ENCODE measurements around the gene HYAL3. TPM values are rescaled to one million over a fixed set of nuclear protein-coding genes. Genes with fewer than 3 reads are reported as not detected.

The HYAL3 gene
- total RNA-seq, 1 experiment from 2014 or later = 2.9 TPM

DNA sequence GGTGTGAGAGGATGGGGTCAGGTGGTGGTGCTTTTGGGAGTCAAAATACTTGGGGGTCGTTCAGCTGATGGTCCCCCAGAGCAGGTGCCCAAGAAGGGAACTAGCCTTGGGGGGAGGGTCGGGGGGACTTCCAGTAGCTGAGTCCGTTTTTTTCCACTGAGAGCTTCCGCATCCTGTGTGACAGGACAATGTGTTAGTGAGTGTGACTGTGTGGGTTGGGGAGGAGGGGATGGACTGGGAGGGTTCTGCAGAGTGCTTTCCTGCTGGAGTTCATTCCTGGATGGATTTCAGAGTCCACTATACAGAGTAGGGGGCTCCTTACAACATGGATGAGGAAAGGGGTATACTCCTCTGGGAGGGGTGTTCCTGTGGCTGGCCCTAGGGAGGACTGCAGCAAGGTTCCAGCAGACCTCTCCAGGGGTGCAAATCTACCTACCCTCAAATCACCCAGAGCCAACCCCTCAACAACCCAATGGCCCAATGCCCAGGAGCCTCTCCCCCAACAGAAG, 23.9 kb upstream of the HYAL3 start:
- H3K9me3 Mint-ChIP-seq = no peaks in the 10 kb centered on the region
- ChIA-PET CTCF (interaction anchor here (0.8 to 5.5 kb wide), 12 partner anchors 14 to 132 kb away, joined by 3 to 95 read pairs (median 6); partner anchors contain the start of genes GNAT1, HYAL1, HYAL3 and IFRD2), POLR2A (interaction anchor here (2.0 kb wide), 1 partner anchor 14 kb away, joined by 8 read pairs; no protein-coding TSS in a partner anchor)
- H3K4me1 Mint-ChIP-seq = peaks cover 42% of the 10 kb centered on the region
- ATAC-seq = no peak
- DNase-seq (ENCODE audit: low spot score) = no peak
- peak overlapping the region; percentile 88 for H3K4me3 Mint-ChIP-seq
- peaks cover 26% of the 10 kb centered on the region for H3K36me3 Mint-ChIP-seq
- TF ChIP-seq ZNF396 (CRISPR knock-in tag; IDR thresholded peaks at IDR 0.05; ENCODE audit: borderline replicate concordance) = no peak
- TF ChIP-seq ZNF138 (CRISPR knock-in tag; conservative IDR thresholded peaks at IDR 0.05) = no peak
- TF ChIP-seq, protein P1, sequence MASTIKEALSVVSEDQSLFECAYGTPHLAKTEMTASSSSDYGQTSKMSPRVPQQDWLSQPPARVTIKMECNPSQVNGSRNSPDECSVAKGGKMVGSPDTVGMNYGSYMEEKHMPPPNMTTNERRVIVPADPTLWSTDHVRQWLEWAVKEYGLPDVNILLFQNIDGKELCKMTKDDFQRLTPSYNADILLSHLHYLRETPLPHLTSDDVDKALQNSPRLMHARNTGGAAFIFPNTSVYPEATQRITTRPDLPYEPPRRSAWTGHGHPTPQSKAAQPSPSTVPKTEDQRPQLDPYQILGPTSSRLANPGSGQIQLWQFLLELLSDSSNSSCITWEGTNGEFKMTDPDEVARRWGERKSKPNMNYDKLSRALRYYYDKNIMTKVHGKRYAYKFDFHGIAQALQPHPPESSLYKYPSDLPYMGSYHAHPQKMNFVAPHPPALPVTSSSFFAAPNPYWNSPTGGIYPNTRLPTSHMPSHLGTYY (CRISPR knock-in tag; IDR thresholded peaks at IDR 0.05) = no peak
- no peak for TF ChIP-seq ETV6 (CRISPR knock-in tag; IDR thresholded peaks at IDR 0.05)
- no peaks in the 10 kb centered on the region for H3K27me3 Mint-ChIP-seq (ENCODE audit: low read depth)
- H3K27ac Mint-ChIP-seq = peak overlapping the region; percentile 60; the same call in 1 of the 2 replicates

DNA sequence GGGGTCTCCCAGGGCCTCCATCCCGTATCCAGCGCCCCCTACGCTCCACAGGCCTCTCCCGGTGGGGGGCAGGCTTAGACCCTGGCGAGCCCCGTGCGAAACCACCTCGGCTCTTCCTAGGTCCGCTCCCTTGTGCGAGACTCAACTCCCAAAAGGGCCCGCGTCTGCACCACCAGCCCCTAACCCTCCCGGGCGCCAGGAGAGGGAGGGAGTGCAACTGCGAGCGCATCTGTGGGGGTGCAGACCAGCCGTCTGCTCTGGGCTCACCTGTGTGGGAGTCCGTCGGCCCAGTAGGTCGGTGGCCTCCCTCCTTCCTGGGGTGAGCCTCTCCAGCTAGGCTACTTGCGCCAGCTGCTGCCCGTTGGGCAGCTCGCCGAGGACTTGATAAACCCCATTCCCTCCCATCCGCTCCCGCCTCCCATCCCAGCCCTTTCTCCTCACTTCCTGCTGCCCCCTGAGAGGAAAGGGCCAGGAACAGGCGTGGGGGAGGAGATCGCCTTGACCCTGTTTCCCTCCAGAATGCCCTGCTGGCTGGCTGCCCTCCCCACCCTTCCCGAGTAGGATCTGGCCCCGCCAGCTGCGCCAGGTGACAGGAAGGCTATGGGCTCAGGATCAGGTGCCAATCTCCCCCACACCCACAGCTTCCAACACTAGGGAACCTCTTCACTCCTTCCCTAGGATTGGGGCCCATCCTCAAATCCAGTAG, 23.3 kb upstream of the HYAL3 start, which contains the start of gene HYAL2:
Gene HYAL2, minus strand, starts transcription at position 360 of the 706 bp plus-strand sequence. CDS start 2,256 bp downstream, outside the sequence.
- ChIA-PET POLR2A (interaction anchor here (1.5 to 2.0 kb wide), 2 partner anchors 15 to 23 kb away, joined by 5 to 8 read pairs; partner anchors contain the start of genes HYAL3 and NAA80), CTCF (interaction anchor here (0.8 to 5.5 kb wide), 16 partner anchors 14 to 131 kb away, joined by 3 to 95 read pairs (median 6); partner anchors contain the start of genes CYB561D2, GNAT1, HYAL1 and HYAL3)
- peak; percentile 65 for DNase-seq (ENCODE audit: low spot score)
- ATAC-seq = peak; percentile 6
- Mint-ChIP-seq H3K4me1 (peaks cover 42% of the 10 kb centered on the region), H3K27me3 (ENCODE audit: low read depth) (no peaks in the 10 kb centered on the region), H3K4me3 (peak within 1 kb of the TSS; percentile 88), H3K9me3 (no peaks in the 10 kb centered on the region), H3K36me3 (peaks cover 28% of the 10 kb centered on the region), H3K27ac (peak within 1 kb of the TSS; percentile 97)
- 0 out of 2 replicates have a peak, but pooled peaks have one; percentile 43 for TF ChIP-seq SP1 (CRISPR knock-in tag; conservative IDR thresholded peaks at IDR 0.05)
- TF ChIP-seq FOXJ3 (CRISPR knock-in tag; IDR thresholded peaks at IDR 0.05; ENCODE audit: borderline replicate concordance) = no peak
- TF ChIP-seq ZBTB21 (CRISPR knock-in tag; IDR thresholded peaks at IDR 0.05; ENCODE audit: borderline replicate concordance) = peak; percentile 22; the same call in 1 of the 2 replicates
- TF ChIP-seq, protein P2, sequence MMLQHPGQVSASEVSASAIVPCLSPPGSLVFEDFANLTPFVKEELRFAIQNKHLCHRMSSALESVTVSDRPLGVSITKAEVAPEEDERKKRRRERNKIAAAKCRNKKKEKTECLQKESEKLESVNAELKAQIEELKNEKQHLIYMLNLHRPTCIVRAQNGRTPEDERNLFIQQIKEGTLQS (CRISPR knock-in tag; conservative IDR thresholded peaks at IDR 0.05) = no peak
- no peak for TF ChIP-seq SOX15 (CRISPR knock-in tag; IDR thresholded peaks at IDR 0.05)
- no peak for TF ChIP-seq ZNF138 (CRISPR knock-in tag; conservative IDR thresholded peaks at IDR 0.05)
- TF ChIP-seq ZNF121 (CRISPR knock-in tag; IDR thresholded peaks at IDR 0.05) = no peak
- TF ChIP-seq, protein P3, sequence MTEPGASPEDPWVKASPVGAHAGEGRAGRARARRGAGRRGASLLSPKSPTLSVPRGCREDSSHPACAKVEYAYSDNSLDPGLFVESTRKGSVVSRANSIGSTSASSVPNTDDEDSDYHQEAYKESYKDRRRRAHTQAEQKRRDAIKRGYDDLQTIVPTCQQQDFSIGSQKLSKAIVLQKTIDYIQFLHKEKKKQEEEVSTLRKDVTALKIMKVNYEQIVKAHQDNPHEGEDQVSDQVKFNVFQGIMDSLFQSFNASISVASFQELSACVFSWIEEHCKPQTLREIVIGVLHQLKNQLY (CRISPR knock-in tag; IDR thresholded peaks at IDR 0.05) = no peak
- TF ChIP-seq, protein P4, sequence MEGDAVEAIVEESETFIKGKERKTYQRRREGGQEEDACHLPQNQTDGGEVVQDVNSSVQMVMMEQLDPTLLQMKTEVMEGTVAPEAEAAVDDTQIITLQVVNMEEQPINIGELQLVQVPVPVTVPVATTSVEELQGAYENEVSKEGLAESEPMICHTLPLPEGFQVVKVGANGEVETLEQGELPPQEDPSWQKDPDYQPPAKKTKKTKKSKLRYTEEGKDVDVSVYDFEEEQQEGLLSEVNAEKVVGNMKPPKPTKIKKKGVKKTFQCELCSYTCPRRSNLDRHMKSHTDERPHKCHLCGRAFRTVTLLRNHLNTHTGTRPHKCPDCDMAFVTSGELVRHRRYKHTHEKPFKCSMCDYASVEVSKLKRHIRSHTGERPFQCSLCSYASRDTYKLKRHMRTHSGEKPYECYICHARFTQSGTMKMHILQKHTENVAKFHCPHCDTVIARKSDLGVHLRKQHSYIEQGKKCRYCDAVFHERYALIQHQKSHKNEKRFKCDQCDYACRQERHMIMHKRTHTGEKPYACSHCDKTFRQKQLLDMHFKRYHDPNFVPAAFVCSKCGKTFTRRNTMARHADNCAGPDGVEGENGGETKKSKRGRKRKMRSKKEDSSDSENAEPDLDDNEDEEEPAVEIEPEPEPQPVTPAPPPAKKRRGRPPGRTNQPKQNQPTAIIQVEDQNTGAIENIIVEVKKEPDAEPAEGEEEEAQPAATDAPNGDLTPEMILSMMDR (IDR thresholded peaks at IDR 0.05) = no peak
- TF ChIP-seq TEAD1 (CRISPR knock-in tag; IDR thresholded peaks at IDR 0.05) = no peak
- TF ChIP-seq ZNF396 (CRISPR knock-in tag; IDR thresholded peaks at IDR 0.05; ENCODE audit: borderline replicate concordance) = no peak
- TF ChIP-seq, protein P5, sequence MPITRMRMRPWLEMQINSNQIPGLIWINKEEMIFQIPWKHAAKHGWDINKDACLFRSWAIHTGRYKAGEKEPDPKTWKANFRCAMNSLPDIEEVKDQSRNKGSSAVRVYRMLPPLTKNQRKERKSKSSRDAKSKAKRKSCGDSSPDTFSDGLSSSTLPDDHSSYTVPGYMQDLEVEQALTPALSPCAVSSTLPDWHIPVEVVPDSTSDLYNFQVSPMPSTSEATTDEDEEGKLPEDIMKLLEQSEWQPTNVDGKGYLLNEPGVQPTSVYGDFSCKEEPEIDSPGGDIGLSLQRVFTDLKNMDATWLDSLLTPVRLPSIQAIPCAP (CRISPR knock-in tag; IDR thresholded peaks at IDR 0.05) = no peak
- TF ChIP-seq TEAD4 (CRISPR knock-in tag; IDR thresholded peaks at IDR 0.05) = no peak
- no peak for TF ChIP-seq NFE2L1 (CRISPR knock-in tag; IDR thresholded peaks at IDR 0.05)
- no peak for TF ChIP-seq ZNF232 (CRISPR knock-in tag; IDR thresholded peaks at IDR 0.05)
- TF ChIP-seq, protein P6, sequence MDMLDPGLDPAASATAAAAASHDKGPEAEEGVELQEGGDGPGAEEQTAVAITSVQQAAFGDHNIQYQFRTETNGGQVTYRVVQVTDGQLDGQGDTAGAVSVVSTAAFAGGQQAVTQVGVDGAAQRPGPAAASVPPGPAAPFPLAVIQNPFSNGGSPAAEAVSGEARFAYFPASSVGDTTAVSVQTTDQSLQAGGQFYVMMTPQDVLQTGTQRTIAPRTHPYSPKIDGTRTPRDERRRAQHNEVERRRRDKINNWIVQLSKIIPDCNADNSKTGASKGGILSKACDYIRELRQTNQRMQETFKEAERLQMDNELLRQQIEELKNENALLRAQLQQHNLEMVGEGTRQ (CRISPR knock-in tag; IDR thresholded peaks at IDR 0.05) = no peak
- TF ChIP-seq, protein P7, sequence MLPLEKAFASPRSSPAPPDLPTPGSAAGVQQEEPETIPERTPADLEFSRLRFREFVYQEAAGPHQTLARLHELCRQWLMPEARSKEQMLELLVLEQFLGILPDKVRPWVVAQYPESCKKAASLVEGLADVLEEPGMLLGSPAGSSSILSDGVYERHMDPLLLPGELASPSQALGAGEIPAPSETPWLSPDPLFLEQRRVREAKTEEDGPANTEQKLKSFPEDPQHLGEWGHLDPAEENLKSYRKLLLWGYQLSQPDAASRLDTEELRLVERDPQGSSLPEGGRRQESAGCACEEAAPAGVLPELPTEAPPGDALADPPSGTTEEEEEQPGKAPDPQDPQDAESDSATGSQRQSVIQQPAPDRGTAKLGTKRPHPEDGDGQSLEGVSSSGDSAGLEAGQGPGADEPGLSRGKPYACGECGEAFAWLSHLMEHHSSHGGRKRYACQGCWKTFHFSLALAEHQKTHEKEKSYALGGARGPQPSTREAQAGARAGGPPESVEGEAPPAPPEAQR (CRISPR knock-in tag; IDR thresholded peaks at IDR 0.05) = no peak
- TF ChIP-seq, protein P8, sequence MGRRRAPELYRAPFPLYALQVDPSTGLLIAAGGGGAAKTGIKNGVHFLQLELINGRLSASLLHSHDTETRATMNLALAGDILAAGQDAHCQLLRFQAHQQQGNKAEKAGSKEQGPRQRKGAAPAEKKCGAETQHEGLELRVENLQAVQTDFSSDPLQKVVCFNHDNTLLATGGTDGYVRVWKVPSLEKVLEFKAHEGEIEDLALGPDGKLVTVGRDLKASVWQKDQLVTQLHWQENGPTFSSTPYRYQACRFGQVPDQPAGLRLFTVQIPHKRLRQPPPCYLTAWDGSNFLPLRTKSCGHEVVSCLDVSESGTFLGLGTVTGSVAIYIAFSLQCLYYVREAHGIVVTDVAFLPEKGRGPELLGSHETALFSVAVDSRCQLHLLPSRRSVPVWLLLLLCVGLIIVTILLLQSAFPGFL (CRISPR knock-in tag; IDR thresholded peaks at IDR 0.05; ENCODE audit: borderline replicate concordance) = no peak
- TF ChIP-seq CREM (CRISPR knock-in tag; IDR thresholded peaks at IDR 0.05) = no peak
- TF ChIP-seq, protein P9, sequence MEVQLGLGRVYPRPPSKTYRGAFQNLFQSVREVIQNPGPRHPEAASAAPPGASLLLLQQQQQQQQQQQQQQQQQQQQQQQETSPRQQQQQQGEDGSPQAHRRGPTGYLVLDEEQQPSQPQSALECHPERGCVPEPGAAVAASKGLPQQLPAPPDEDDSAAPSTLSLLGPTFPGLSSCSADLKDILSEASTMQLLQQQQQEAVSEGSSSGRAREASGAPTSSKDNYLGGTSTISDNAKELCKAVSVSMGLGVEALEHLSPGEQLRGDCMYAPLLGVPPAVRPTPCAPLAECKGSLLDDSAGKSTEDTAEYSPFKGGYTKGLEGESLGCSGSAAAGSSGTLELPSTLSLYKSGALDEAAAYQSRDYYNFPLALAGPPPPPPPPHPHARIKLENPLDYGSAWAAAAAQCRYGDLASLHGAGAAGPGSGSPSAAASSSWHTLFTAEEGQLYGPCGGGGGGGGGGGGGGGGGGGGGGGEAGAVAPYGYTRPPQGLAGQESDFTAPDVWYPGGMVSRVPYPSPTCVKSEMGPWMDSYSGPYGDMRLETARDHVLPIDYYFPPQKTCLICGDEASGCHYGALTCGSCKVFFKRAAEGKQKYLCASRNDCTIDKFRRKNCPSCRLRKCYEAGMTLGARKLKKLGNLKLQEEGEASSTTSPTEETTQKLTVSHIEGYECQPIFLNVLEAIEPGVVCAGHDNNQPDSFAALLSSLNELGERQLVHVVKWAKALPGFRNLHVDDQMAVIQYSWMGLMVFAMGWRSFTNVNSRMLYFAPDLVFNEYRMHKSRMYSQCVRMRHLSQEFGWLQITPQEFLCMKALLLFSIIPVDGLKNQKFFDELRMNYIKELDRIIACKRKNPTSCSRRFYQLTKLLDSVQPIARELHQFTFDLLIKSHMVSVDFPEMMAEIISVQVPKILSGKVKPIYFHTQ (CRISPR knock-in tag; IDR thresholded peaks at IDR 0.05) = no peak
